ENCODE results near the gene ELMOD1.

ELMOD1 gene

DNA sequence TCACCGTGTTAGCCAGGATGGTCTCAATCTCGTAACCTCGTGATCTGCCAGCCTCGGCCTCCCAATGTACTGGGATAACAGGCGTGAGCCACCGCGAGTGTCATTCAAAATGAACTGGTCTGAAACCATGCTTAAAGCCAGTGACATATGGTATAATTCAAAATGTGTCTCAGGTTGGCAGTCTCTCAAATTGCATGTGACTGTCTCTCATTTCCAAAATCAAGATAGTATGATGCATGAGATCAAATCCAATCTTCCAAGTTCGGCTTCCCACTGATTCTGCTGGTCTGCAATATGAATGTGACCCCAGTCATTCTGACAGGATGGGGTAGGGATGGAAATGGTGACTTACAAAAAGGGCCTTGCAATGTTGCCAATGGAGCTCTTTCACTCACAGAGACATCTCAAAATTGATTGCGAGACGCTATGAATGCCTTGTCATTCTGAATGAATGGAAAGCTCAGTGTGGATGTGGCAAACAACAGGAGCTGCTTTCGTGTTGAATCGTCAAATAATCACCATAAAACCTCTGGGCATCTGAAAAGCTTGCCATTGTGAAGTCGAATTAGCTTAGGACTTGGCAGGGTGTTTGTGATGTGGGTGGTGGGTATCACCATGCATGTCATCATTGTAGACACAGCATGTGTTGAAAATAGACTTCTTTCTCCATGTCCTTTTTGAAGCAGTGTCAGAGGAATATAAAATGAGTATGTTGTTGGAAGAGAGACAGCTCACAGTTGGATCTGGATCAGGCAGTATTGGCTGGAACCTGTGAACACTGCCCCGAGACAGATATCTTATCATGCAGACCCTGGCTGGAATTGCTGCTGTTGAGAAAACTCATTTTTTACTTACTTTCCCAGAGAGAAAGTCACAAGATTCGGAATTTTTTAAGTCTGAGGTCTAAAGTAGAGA, 108.7 kb downstream of the ELMOD1 start:
- Histone ChIP-seq H3K4me2 (ENCODE audit: low read depth, low read length, poor library complexity, severe bottlenecking) (no peak overlapping the region), H3K4me3 (ENCODE audit: insufficient read depth, low read length, poor library complexity, severe bottlenecking) (no peak overlapping the region), H3K36me3 (ENCODE audit: low read length) (no peaks in the 10 kb centered on the region), H3K9ac (ENCODE audit: low read length) (no peak overlapping the region), H3K27ac (ENCODE audit: low read depth, low read length) (no peak overlapping the region), H3K9me2 (replicated peaks; ENCODE audit: insufficient read depth, low read length) (no peaks in the 10 kb centered on the region), H2AFZ (ENCODE audit: low read depth, low read length, severe bottlenecking) (no peak overlapping the region), H3K9me3 (ENCODE audit: insufficient read depth, low read length) (no peaks in the 10 kb centered on the region), H3F3A (ENCODE audit: insufficient read depth) (no peaks in the 10 kb centered on the region), H4K20me1 (ENCODE audit: low read depth, low read length) (no peaks in the 10 kb centered on the region), H3K27me3 (ENCODE audit: low read length) (no peaks in the 10 kb centered on the region), H3K79me2 (ENCODE audit: insufficient read depth, low read length) (no peaks in the 10 kb centered on the region)
- TF ChIP-seq, protein P1, sequence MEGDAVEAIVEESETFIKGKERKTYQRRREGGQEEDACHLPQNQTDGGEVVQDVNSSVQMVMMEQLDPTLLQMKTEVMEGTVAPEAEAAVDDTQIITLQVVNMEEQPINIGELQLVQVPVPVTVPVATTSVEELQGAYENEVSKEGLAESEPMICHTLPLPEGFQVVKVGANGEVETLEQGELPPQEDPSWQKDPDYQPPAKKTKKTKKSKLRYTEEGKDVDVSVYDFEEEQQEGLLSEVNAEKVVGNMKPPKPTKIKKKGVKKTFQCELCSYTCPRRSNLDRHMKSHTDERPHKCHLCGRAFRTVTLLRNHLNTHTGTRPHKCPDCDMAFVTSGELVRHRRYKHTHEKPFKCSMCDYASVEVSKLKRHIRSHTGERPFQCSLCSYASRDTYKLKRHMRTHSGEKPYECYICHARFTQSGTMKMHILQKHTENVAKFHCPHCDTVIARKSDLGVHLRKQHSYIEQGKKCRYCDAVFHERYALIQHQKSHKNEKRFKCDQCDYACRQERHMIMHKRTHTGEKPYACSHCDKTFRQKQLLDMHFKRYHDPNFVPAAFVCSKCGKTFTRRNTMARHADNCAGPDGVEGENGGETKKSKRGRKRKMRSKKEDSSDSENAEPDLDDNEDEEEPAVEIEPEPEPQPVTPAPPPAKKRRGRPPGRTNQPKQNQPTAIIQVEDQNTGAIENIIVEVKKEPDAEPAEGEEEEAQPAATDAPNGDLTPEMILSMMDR (IDR thresholded peaks at IDR 0.05; ENCODE audit: insufficient read depth, low read length, poor library complexity, severe bottlenecking), result no peak
- no peak for TF ChIP-seq EZH2phosphoT487 (conservative IDR thresholded peaks at IDR 0.05; ENCODE audit: low read length)

DNA sequence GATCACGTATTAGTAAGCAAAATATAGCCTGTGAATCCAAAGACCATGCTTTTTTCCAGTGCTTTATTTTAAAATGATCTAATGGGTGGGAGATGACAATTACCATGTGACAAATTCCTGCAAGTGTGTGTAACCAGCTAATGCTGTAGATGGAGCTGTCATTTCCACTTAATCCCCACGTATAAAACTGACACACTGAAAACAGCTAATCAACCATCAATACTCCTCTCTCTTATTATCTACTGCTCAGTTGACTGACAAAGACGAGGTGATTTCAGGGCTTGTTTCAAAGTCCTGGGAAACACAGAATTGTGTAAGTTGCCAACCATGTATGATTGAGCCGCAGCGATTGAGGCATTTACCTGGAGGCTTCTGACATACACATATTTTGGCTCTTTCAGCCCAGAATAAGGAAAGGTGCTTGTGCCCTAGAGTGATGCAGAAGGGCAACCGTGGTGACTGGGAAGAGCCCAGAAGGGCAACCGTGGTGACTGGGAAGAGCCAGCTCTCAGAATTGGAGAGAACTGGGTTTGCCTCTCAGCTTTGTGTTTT, 111.2 kb downstream of the ELMOD1 start:
- no peaks in the 10 kb centered on the region for H3K9me2 ChIP-seq (replicated peaks; ENCODE audit: insufficient read depth, low read length)
- no peaks in the 10 kb centered on the region for H3K36me3 ChIP-seq (ENCODE audit: low read length)
- H3K27ac ChIP-seq (ENCODE audit: low read depth, low read length), result no peak overlapping the region
- H3K9ac ChIP-seq (ENCODE audit: low read length), result no peak overlapping the region
- no peak for TF ChIP-seq EZH2phosphoT487 (conservative IDR thresholded peaks at IDR 0.05; ENCODE audit: low read length)
- TF ChIP-seq, protein P1 (IDR thresholded peaks at IDR 0.05; ENCODE audit: insufficient read depth, low read length, poor library complexity, severe bottlenecking), result no peak
- H2AFZ ChIP-seq (ENCODE audit: low read depth, low read length, severe bottlenecking), result no peak overlapping the region
- no peaks in the 10 kb centered on the region for H4K20me1 ChIP-seq (ENCODE audit: low read depth, low read length)
- no peak overlapping the region for H3K4me2 ChIP-seq (ENCODE audit: low read depth, low read length, poor library complexity, severe bottlenecking)
- no peaks in the 10 kb centered on the region for H3F3A ChIP-seq (ENCODE audit: insufficient read depth)
- H3K79me2 ChIP-seq (ENCODE audit: insufficient read depth, low read length), result no peaks in the 10 kb centered on the region
- H3K4me3 ChIP-seq (ENCODE audit: insufficient read depth, low read length, poor library complexity, severe bottlenecking), result no peak overlapping the region
- H3K9me3 ChIP-seq (ENCODE audit: insufficient read depth, low read length), result no peaks in the 10 kb centered on the region
- no peaks in the 10 kb centered on the region for H3K27me3 ChIP-seq (ENCODE audit: low read length)

DNA sequence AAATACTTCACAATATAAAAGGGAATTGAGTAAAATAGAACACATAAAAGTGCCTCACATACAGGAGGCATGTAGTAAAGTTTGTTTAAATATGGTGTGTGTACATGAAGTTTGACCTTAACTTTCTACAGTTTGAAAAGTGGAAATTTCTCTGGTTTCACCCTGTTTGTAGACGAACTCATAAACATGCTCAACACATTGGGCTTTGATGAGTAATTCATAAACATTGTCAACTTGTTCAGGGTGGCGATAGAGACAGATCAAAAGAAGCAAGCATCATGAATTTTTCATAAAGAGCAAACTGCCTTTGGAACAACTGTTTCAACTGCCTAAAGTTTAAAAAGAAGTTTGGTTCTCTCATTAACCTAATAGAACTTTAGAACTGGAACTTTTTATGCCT, 111.8 kb downstream of the ELMOD1 start:
- Histone ChIP-seq H4K20me1 (ENCODE audit: low read depth, low read length) (no peaks in the 10 kb centered on the region), H3K79me2 (ENCODE audit: insufficient read depth, low read length) (no peaks in the 10 kb centered on the region), H3K27me3 (ENCODE audit: low read length) (no peaks in the 10 kb centered on the region), H3F3A (ENCODE audit: insufficient read depth) (no peaks in the 10 kb centered on the region), H3K9me2 (replicated peaks; ENCODE audit: insufficient read depth, low read length) (no peaks in the 10 kb centered on the region), H3K9me3 (ENCODE audit: insufficient read depth, low read length) (no peaks in the 10 kb centered on the region), H3K36me3 (ENCODE audit: low read length) (no peaks in the 10 kb centered on the region), H2AFZ (ENCODE audit: low read depth, low read length, severe bottlenecking) (no peak overlapping the region), H3K4me3 (ENCODE audit: insufficient read depth, low read length, poor library complexity, severe bottlenecking) (no peak overlapping the region), H3K27ac (ENCODE audit: low read depth, low read length) (no peak overlapping the region), H3K9ac (ENCODE audit: low read length) (no peak overlapping the region), H3K4me2 (ENCODE audit: low read depth, low read length, poor library complexity, severe bottlenecking) (no peak overlapping the region)
- no peak for TF ChIP-seq EZH2phosphoT487 (conservative IDR thresholded peaks at IDR 0.05; ENCODE audit: low read length)
- TF ChIP-seq, protein P1 (IDR thresholded peaks at IDR 0.05; ENCODE audit: insufficient read depth, low read length, poor library complexity, severe bottlenecking), result no peak

All from SU-DHL-6 (cell line).